HEK293 (cell line): Measurements from ENCODE around the gene LAIR2.
A peak's percentile ranks its signal among the peaks of the same experiment; 100 is the strongest.

Experiments
- CTCF ChIP-seq: fragments of 450-650 bp; formaldehyde crosslinking; IDR thresholded peaks from 2 replicates; pipeline ENCODE4 v1.5.1; 2016; ENCODE audit warnings: missing biosample characterization, missing genetic modification characterization
- GLIS2 ChIP-seq: fragments of 450-650 bp; formaldehyde crosslinking; IDR thresholded peaks from 2 replicates; pipeline ENCODE4 v1.5.1; 2016; ENCODE audit warnings: missing biosample characterization, missing genetic modification characterization
- MEIS1 ChIP-seq: sonication (generic); formaldehyde crosslinking; IDR thresholded peaks from 2 replicates; pipeline ENCODE4 v1.8.1; 2022; ENCODE audit warnings: missing genetic modification reagents, mild to moderate bottlenecking, borderline replicate concordance
- MZF1 ChIP-seq: fragments of 450-650 bp; formaldehyde crosslinking; IDR thresholded peaks from 2 replicates; pipeline ENCODE4 v1.5.1; 2017; ENCODE audit warnings: missing biosample characterization, missing genetic modification characterization, borderline replicate concordance
- YY2 ChIP-seq: fragments of 450-650 bp; formaldehyde crosslinking; IDR thresholded peaks from 2 replicates; pipeline ENCODE4 v1.5.1; 2016; ENCODE audit warnings: missing biosample characterization, missing genetic modification characterization
- ZBTB21 ChIP-seq: fragments of 450-650 bp; formaldehyde crosslinking; IDR thresholded peaks from 2 replicates; pipeline ENCODE4 v1.5.1; 2017; ENCODE audit warnings: missing biosample characterization, missing genetic modification characterization
- ZNF133 ChIP-seq: fragments of 450-650 bp; formaldehyde crosslinking; IDR thresholded peaks from 2 replicates; pipeline ENCODE4 v1.5.1; 2016; ENCODE audit warnings: missing biosample characterization, missing genetic modification characterization
- ZNF274 ChIP-seq, 2 experiments: fragments of 200-500 bp in 1 of 2; fragments of 450-650 bp in 1 of 2; sonication (Bioruptor generic) in 1 of 2; formaldehyde crosslinking in 1 of 2; IDR thresholded peaks; 2 replicates each; pipeline versions ENCODE4 v1.5.1 to v1.6.1; 2014 to 2016; ENCODE audit warnings: borderline replicate concordance in 1 of 2, inconsistent platforms in 1 of 2, low read length in 1 of 2, missing biosample characterization in 1 of 2, missing genetic modification characterization in 1 of 2
- ZNF280D ChIP-seq: fragments of 450-650 bp; formaldehyde crosslinking; IDR thresholded peaks from 2 replicates; pipeline ENCODE4 v1.5.1; 2016; ENCODE audit warnings: missing biosample characterization, missing genetic modification characterization
- ZNF510 ChIP-seq: fragments of 450-650 bp; formaldehyde crosslinking; IDR thresholded peaks from 2 replicates; pipeline ENCODE4 v1.5.1; 2018; ENCODE audit warnings: mild to moderate bottlenecking, missing genetic modification characterization, missing biosample characterization; ENCODE audit not compliant: insufficient replicate concordance
- ZNF610 ChIP-seq: fragments of 450-650 bp; formaldehyde crosslinking; IDR thresholded peaks from 2 replicates; pipeline ENCODE4 v1.5.1; 2016; ENCODE audit warnings: missing biosample characterization, missing genetic modification characterization, borderline replicate concordance
- ZNF677 ChIP-seq: fragments of 450-650 bp; IDR thresholded peaks from 2 replicates; pipeline ENCODE4 v1.5.0; 2018; ENCODE audit warnings: missing biosample characterization, mild to moderate bottlenecking, missing genetic modification characterization, moderate library complexity
- TF ChIP-seq, protein P1 (sequence below): fragments of 450-650 bp; formaldehyde crosslinking; IDR thresholded peaks from 2 replicates; pipeline ENCODE4 v1.5.1; 2016; ENCODE audit warnings: missing biosample characterization, missing genetic modification characterization

DNA sequence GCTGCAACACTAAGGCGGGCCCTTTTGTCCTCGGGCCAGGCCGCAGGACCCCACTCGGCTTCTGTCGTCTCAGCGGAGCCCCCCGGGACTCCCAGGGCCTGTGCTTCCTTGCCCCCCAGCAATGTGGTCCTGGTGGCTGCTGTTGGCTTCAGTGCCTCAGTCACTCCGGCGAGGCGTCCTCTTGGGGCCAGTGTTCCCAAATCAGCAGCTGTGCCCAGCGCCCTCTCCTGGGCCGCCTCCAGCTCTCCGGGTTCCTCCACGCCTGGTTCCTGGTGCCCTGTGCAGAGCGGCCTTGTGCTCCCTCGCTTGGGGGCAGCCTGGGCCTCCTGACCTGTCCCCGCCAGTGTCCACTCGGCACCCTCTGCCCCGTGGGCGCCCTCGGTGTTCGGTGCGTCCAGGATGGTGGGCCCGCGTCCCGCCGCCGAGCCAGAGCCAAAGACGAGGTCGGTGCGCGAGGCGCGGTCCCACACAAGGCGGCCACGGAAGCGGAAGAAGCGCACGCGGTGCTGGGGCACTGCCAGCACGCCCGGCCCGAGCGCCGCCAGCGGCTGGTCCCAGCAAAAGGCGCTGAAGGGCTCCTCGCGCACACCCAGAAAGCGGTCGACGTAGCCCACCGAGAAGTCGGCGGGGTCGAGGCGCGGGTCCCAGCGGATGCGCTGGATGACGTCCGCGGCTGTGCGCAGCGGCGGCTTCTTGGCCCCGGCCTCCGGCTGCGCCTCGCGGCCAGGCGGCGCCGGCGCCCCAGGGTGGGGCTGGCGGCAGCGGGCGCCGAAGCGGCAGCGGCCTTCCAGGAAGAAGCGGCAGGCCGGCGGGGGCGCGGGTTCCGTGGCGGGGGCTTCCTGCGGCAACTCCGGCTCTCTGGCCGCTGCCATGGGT is 39.7 kb upstream of the LAIR2 start:
- TF ChIP-seq ZNF610 (tag by site-specific recombination) = no peak
- TF ChIP-seq ZNF280D (tag by site-specific recombination) = no peak
- 0 out of 2 replicates have a peak, but pooled peaks have one; percentile 39 for TF ChIP-seq CTCF (tag by site-specific recombination)
- no peak for TF ChIP-seq ZBTB21 (tag by site-specific recombination)
- TF ChIP-seq ZNF677 = no peak
- TF ChIP-seq MEIS1 = no peak
- no peak for TF ChIP-seq MZF1 (tag by site-specific recombination)
- TF ChIP-seq ZNF274 (IDR thresholded peaks at IDR 0.05; ENCODE audit: low read length) = no peak
- no peak for TF ChIP-seq ZNF274 (tag by site-specific recombination; IDR thresholded peaks at IDR 0.05; ENCODE audit: borderline replicate concordance)
- TF ChIP-seq GLIS2 (tag by site-specific recombination) = peak; percentile 58
- TF ChIP-seq, protein P1, sequence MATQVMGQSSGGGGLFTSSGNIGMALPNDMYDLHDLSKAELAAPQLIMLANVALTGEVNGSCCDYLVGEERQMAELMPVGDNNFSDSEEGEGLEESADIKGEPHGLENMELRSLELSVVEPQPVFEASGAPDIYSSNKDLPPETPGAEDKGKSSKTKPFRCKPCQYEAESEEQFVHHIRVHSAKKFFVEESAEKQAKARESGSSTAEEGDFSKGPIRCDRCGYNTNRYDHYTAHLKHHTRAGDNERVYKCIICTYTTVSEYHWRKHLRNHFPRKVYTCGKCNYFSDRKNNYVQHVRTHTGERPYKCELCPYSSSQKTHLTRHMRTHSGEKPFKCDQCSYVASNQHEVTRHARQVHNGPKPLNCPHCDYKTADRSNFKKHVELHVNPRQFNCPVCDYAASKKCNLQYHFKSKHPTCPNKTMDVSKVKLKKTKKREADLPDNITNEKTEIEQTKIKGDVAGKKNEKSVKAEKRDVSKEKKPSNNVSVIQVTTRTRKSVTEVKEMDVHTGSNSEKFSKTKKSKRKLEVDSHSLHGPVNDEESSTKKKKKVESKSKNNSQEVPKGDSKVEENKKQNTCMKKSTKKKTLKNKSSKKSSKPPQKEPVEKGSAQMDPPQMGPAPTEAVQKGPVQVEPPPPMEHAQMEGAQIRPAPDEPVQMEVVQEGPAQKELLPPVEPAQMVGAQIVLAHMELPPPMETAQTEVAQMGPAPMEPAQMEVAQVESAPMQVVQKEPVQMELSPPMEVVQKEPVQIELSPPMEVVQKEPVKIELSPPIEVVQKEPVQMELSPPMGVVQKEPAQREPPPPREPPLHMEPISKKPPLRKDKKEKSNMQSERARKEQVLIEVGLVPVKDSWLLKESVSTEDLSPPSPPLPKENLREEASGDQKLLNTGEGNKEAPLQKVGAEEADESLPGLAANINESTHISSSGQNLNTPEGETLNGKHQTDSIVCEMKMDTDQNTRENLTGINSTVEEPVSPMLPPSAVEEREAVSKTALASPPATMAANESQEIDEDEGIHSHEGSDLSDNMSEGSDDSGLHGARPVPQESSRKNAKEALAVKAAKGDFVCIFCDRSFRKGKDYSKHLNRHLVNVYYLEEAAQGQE (tag by site-specific recombination) = no peak
- TF ChIP-seq YY2 (tag by site-specific recombination) = no peak
- TF ChIP-seq ZNF510 (tag by site-specific recombination) = no peak
- TF ChIP-seq ZNF133 (tag by site-specific recombination) = no peak
